ENCODE results near the gene DDX18.

GRCh38 chr2:117858336-117858735 lies 43.8 kb downstream of the DDX18 start:
- TF ChIP-seq CTCF (IDR thresholded peaks at IDR 0.05): no peak
- no peak for TF ChIP-seq ETV6 (CRISPR knock-in tag; IDR thresholded peaks at IDR 0.05)
- TF ChIP-seq CBFB (CRISPR knock-in tag; IDR thresholded peaks at IDR 0.05; ENCODE audit: low read depth): no peak
- no peak for TF ChIP-seq AFF4 (CRISPR knock-in tag; IDR thresholded peaks at IDR 0.05; ENCODE audit: borderline replicate concordance)
- TF ChIP-seq MXD4 (CRISPR knock-in tag; IDR thresholded peaks at IDR 0.05; ENCODE audit: borderline replicate concordance): no peak
- TF ChIP-seq GABPB1 (CRISPR knock-in tag; IDR thresholded peaks at IDR 0.05): no peak
- no peak for TF ChIP-seq ESRRA (CRISPR knock-in tag; IDR thresholded peaks at IDR 0.05; ENCODE audit: borderline replicate concordance)
- no peak for TF ChIP-seq NR3C1 (CRISPR knock-in tag; conservative IDR thresholded peaks at IDR 0.05; ENCODE audit: low read depth)
- TF ChIP-seq ZNF138 (CRISPR knock-in tag; conservative IDR thresholded peaks at IDR 0.05): no peak
- no peak for TF ChIP-seq MLX (CRISPR knock-in tag; IDR thresholded peaks at IDR 0.05)
- TF ChIP-seq MAX (CRISPR knock-in tag; IDR thresholded peaks at IDR 0.05): no peak

Measured in WTC11 (cell line).